B cell (primary cell): ENCODE results near the gene SLC12A3.

Source experiments
- EZH2 ChIP-seq: IDR thresholded peaks from 2 replicates; pipeline ENCODE4 v1.6.1; 2012; ENCODE audit warnings: borderline replicate concordance, low read depth, mild to moderate bottlenecking, moderate library complexity, low read length; ENCODE audit not compliant: insufficient read depth, poor library complexity, severe bottlenecking
- TF ChIP-seq, protein P1 (sequence below): fragments of 200-600 bp; IDR thresholded peaks from one replicate; pipeline ENCODE4 v1.8.0; 2022; ENCODE audit warnings: antibody characterized with exemption, mild to moderate bottlenecking

- TF ChIP-seq, protein P1, sequence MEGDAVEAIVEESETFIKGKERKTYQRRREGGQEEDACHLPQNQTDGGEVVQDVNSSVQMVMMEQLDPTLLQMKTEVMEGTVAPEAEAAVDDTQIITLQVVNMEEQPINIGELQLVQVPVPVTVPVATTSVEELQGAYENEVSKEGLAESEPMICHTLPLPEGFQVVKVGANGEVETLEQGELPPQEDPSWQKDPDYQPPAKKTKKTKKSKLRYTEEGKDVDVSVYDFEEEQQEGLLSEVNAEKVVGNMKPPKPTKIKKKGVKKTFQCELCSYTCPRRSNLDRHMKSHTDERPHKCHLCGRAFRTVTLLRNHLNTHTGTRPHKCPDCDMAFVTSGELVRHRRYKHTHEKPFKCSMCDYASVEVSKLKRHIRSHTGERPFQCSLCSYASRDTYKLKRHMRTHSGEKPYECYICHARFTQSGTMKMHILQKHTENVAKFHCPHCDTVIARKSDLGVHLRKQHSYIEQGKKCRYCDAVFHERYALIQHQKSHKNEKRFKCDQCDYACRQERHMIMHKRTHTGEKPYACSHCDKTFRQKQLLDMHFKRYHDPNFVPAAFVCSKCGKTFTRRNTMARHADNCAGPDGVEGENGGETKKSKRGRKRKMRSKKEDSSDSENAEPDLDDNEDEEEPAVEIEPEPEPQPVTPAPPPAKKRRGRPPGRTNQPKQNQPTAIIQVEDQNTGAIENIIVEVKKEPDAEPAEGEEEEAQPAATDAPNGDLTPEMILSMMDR, result no peak
- no peak for TF ChIP-seq EZH2
Observed at GRCh38 chr16:56953006-56953405, 88.0 kb downstream of the SLC12A3 start.
